Prostate gland (tissue), 2 donors: ENCODE measurements around the gene SORBS1. TPM values are rescaled to one million over a fixed set of nuclear protein-coding genes. Genes with fewer than 3 reads are reported as not detected.

ENCODE experiments used
- DNase-seq: peaks from one replicate; pipeline ENCODE4 v3.0.0-alpha.2; 2019; ENCODE audit warnings: low spot score
- H3K27ac ChIP-seq, 2 donors: fragments of 200-600 bp; sonication (generic); 2 replicates each; pipeline ENCODE4 v1.5.1; 2017 to 2019
- H3K27me3 ChIP-seq: fragments of 200-600 bp; sonication (generic); replicated peaks from 2 replicates; pipeline ENCODE4 v1.5.1; 2019; ENCODE audit not compliant: insufficient read depth
- H3K36me3 ChIP-seq, 2 donors: fragments of 200-600 bp; sonication (generic); 1 replicate in 1 of 2; 2 replicates in 1 of 2; pipeline versions ENCODE4 v1.5.1 to v1.8.1; 2017 to 2019
- H3K4me1 ChIP-seq: fragments of 200-600 bp; sonication (generic); replicated peaks from 2 replicates; pipeline ENCODE4 v1.5.1; 2019
- H3K4me3 ChIP-seq, 2 donors: fragments of 200-600 bp; sonication (generic); 2 replicates each; pipeline ENCODE4 v1.5.1; 2017 to 2019
- H3K9me3 ChIP-seq: fragments of 200-600 bp; sonication (generic); 2 replicates; pipeline ENCODE4 v1.5.1; 2017
- CTCF ChIP-seq, 4 experiments: fragments of 200-600 bp in 2 of 4; fragments of 450-650 bp in 2 of 4; sonication (generic) in 2 of 4; IDR thresholded peaks; 1 replicate in 3 of 4; 2 replicates in 1 of 4; pipeline ENCODE4 v1.5.1; 2016 to 2019; ENCODE audit warnings: antibody characterized with exemption in 4 of 4, mild to moderate bottlenecking in 2 of 4, moderate library complexity in 2 of 4
- POLR2A ChIP-seq: fragments of 450-650 bp; IDR thresholded peaks from one replicate; pipeline ENCODE4 v1.6.1; 2016; ENCODE audit warnings: antibody characterized with exemption, mild to moderate bottlenecking
- POLR2AphosphoS5 ChIP-seq: sonication (generic); formaldehyde crosslinking; IDR thresholded peaks from one replicate; pipeline ENCODE4 v1.6.1; 2017; ENCODE audit warnings: antibody characterized with exemption
- WGBS: methylation state at CpG from one replicate; pipeline ENCODE4 v1.1.5; 2018; 5-methylcytosine and 5-hydroxymethylcytosine counted together
- intact Hi-C: fragments of 100-400 bp; cut with DNase I; formaldehyde crosslinking; loops from one replicate; pipeline ENCODE4 v1.14.2; 2022
- total RNA-seq, 2 donors: library from RNA; depleted of rRNA; stranded (reverse); fragments of >200 nt; gene quantifications; one replicate each; pipeline ENCODE4 v1.1.0, GENCODE V29; 2016

SORBS1 gene
- total RNA-seq, 2 donors from 2014 or later: 84.6 to 189 TPM

- Histone ChIP-seq H3K4me3 (no peak overlapping the region), H3K9me3 (no peaks in the 10 kb centered on the region), H3K27me3 (no peaks in the 10 kb centered on the region), H3K27ac (peak overlapping the region; percentile 41 to 56), H3K4me1 (no peaks in the 10 kb centered on the region), H3K36me3 (no peaks in the 10 kb centered on the region)
- no peak for TF ChIP-seq POLR2A
- TF ChIP-seq POLR2AphosphoS5: peak; percentile 9
- intact Hi-C loops: loop anchor here (5.0 kb wide), 1 partner anchor 65 kb away; no protein-coding TSS in a partner anchor
- 35% methylated on average over 5 of the region's 5 CpGs for WGBS
- no peak for DNase-seq
Observed at GRCh38 chr10:95517536-95518454, 43.4 kb downstream of the SORBS1 start.

GRCh38 chr10:95516774-95517373 lies 44.3 kb downstream of the SORBS1 start:
- Histone ChIP-seq H3K4me1 (no peaks in the 10 kb centered on the region), H3K9me3 (no peaks in the 10 kb centered on the region), H3K27ac (peak overlapping the region; percentile 41 to 56), H3K4me3 (no peak overlapping the region), H3K36me3 (no peaks in the 10 kb centered on the region), H3K27me3 (no peaks in the 10 kb centered on the region)
- no peak for TF ChIP-seq POLR2AphosphoS5
- WGBS: 88% methylated on average over 7 of the region's 7 CpGs
- intact Hi-C loops: loop anchor here (5.0 kb wide), 1 partner anchor 65 kb away; no protein-coding TSS in a partner anchor
- DNase-seq: no peak

GRCh38 chr10:95513941-95514392 lies 47.2 kb downstream of the SORBS1 start:
- H3K4me3 ChIP-seq: no peak overlapping the region
- WGBS: 23% methylated on average over 2 of the region's 2 CpGs
- H3K27me3 ChIP-seq: no peaks in the 10 kb centered on the region
- TF ChIP-seq POLR2AphosphoS5 (peak; percentile 21), CTCF (IDR thresholded peaks at IDR 0.05) (no peak)
- peak; percentile 39 for DNase-seq
- peak overlapping the region; percentile 53 to 74 for H3K27ac ChIP-seq
- no peaks in the 10 kb centered on the region for H3K9me3 ChIP-seq
- intact Hi-C loops: no loop called here
- no peaks in the 10 kb centered on the region for H3K4me1 ChIP-seq
- no peaks in the 10 kb centered on the region for H3K36me3 ChIP-seq

- intact Hi-C loops: no loop called here
- H3K4me1 ChIP-seq: no peaks in the 10 kb centered on the region
- no peaks in the 10 kb centered on the region for H3K36me3 ChIP-seq
- DNase-seq: peak; percentile 35
- no peak for TF ChIP-seq POLR2A
- peak; percentile 36 for TF ChIP-seq POLR2AphosphoS5
- TF ChIP-seq CTCF (IDR thresholded peaks at IDR 0.05): no peak
- no peaks in the 10 kb centered on the region for H3K9me3 ChIP-seq
- 30% methylated on average over 11 of the region's 11 CpGs for WGBS
- no peak overlapping the region for H3K4me3 ChIP-seq
- peak overlapping the region; percentile 53 to 74 for H3K27ac ChIP-seq
- no peaks in the 10 kb centered on the region for H3K27me3 ChIP-seq
Observed at GRCh38 chr10:95513008-95513589, 48.1 kb downstream of the SORBS1 start.

- no peak for DNase-seq
- H3K4me1 ChIP-seq: no peaks in the 10 kb centered on the region
- no peaks in the 10 kb centered on the region for H3K27me3 ChIP-seq
- no peaks in the 10 kb centered on the region for H3K9me3 ChIP-seq
- peak overlapping the region; percentile 53 to 74 for H3K27ac ChIP-seq
- no peaks in the 10 kb centered on the region for H3K36me3 ChIP-seq
- WGBS: 76% methylated on average over 6 of the region's 6 CpGs
- intact Hi-C loops: no loop called here
- TF ChIP-seq POLR2AphosphoS5 (no peak), POLR2A (no peak), CTCF (IDR thresholded peaks at IDR 0.05) (no peak)
- no peak overlapping the region for H3K4me3 ChIP-seq
Observed at GRCh38 chr10:95511314-95511713, 49.9 kb downstream of the SORBS1 start.
